Tibial nerve (tissue), 4 donors: ENCODE measurements around the gene ARMC6. TPM values are rescaled to one million over a fixed set of nuclear protein-coding genes. Genes with fewer than 3 reads are reported as not detected.

ENCODE experiments used
- DNase-seq, 2 donors: peaks; one replicate each; pipeline ENCODE4 v3.0.0-alpha.2; 2019; ENCODE audit warnings: low spot score in 2 of 2
- H3K27ac ChIP-seq, 4 donors: fragments of 200-600 bp; sonication (generic) in 3 of 4; one replicate each; pipeline ENCODE4 v1.5.1; 2017 to 2019; ENCODE audit warnings: mild to moderate bottlenecking in 1 of 4
- H3K27me3 ChIP-seq, 2 donors: fragments of 200-600 bp; sonication (generic) in 1 of 2; one replicate each; pipeline versions ENCODE4 v1.5.1 to v1.6.0; 2017 to 2019
- H3K36me3 ChIP-seq, 3 donors: fragments of 200-600 bp; sonication (generic); one replicate each; pipeline ENCODE4 v1.5.1; 2018 to 2019
- H3K4me1 ChIP-seq, 4 donors: fragments of 200-600 bp; sonication (generic) in 3 of 4; one replicate each; pipeline ENCODE4 v1.5.1; 2017 to 2019
- H3K4me3 ChIP-seq, 4 donors: fragments of 200-600 bp; sonication (generic) in 3 of 4; one replicate each; pipeline ENCODE4 v1.5.1; 2017 to 2019; ENCODE audit warnings: mild to moderate bottlenecking in 1 of 4, moderate library complexity in 1 of 4
- H3K9me3 ChIP-seq, 4 donors: fragments of 200-600 bp; sonication (generic) in 3 of 4; one replicate each; pipeline ENCODE4 v1.5.1; 2017 to 2019
- CTCF ChIP-seq, 5 experiments: fragments of 200-600 bp in 3 of 5; fragments of 450-650 bp in 2 of 5; sonication (generic) in 3 of 5; IDR thresholded peaks; one replicate each; pipeline ENCODE4 v1.5.1; 2016 to 2019; ENCODE audit warnings: antibody characterized with exemption in 5 of 5, mild to moderate bottlenecking in 3 of 5, moderate library complexity in 2 of 5
- EP300 ChIP-seq, 2 donors: sonication (generic); formaldehyde crosslinking; IDR thresholded peaks; one replicate each; pipeline ENCODE4 v1.6.1; 2017; ENCODE audit warnings: antibody characterized with exemption in 2 of 2, mild to moderate bottlenecking in 1 of 2
- POLR2A ChIP-seq, 2 donors: fragments of 450-650 bp; IDR thresholded peaks; one replicate each; pipeline ENCODE4 v1.6.1; 2017; ENCODE audit warnings: antibody characterized with exemption in 2 of 2, mild to moderate bottlenecking in 2 of 2, moderate library complexity in 2 of 2
- WGBS, 2 donors: methylation state at CpG; one replicate each; pipeline ENCODE4 v1.1.5; 2018; 5-methylcytosine and 5-hydroxymethylcytosine counted together
- total RNA-seq, 4 donors: library from RNA; depleted of rRNA; stranded (reverse); fragments of >200 nt; gene quantifications; one replicate each; pipeline ENCODE4 v1.1.0, GENCODE V29; 2016

The ARMC6 gene
- total RNA-seq, 4 donors from 2014 or later: 20.0 to 40.8 (median 24.6) TPM

DNA sequence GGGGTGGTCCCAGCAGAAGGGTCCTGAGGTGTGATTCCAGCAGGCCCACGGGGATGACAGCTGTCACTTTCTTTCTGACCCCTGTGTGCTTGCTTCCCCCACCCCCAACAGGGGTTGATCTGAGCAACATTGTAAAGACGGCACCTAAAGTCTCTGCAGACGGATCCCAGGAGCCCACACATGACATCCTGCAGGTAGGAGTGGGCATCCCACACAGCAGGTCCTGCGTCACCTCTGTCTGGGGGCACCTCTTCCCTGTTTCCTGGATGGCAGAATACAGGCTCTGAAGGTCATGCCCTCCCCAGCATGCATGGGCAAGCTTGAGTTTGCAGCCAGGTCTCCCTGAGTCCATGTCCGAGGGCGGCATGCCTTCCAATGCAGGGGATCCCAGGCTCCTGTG is 10.5 kb downstream of the ARMC6 start:
- no peak for TF ChIP-seq POLR2A (IDR thresholded peaks at IDR 0.05)
- no peak for TF ChIP-seq EP300 (IDR thresholded peaks at IDR 0.05)
- no peak for TF ChIP-seq CTCF (IDR thresholded peaks at IDR 0.05)
- no peak for DNase-seq
- Histone ChIP-seq H3K9me3 (no peaks in the 10 kb centered on the region), H3K27me3 (no peaks in the 10 kb centered on the region), H3K27ac (no peak overlapping the region), H3K4me1 (peaks cover 0 to 20% (median 6%) of the 10 kb centered on the region in 4 donors), H3K4me3 (no peak overlapping the region), H3K36me3 (peaks cover 0 to 39% (median 9%) of the 10 kb centered on the region in 3 donors)
- 97 to 100% methylated on average over 6 of the region's 6 CpGs for WGBS, 2 donors

GRCh38 chr19:19049406-19049805 is 16.0 kb downstream of the ARMC6 start:
- H3K36me3 ChIP-seq: peaks cover 1 to 58% (median 3%) of the 10 kb centered on the region in 3 donors

DNA sequence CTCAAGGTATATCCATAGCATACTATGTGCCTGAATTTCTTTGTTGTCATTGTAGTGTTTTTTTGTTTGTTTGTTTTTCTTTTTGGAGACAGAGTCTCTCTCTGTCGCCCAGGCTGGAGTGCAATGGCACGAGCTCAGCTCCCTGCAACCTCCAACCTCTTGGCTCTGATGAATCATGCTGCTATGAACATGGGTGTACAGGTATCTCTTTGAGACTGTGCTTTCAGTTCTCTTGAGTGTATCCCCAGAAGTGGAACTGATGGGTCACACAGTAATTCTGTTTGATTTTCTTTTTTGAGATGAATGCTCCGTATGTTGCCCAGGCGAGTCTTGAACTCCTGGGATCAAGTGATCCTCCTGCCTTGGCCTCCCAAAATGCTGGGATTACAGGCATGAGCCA is 16.7 kb downstream of the ARMC6 start:
- H3K36me3 ChIP-seq: peaks cover 3 to 58% (median 4%) of the 10 kb centered on the region in 3 donors

More at GRCh38 chr19:19049406-19049805, 16.0 kb downstream of the ARMC6 start:
- TF ChIP-seq CTCF (IDR thresholded peaks at IDR 0.05) (no peak), EP300 (IDR thresholded peaks at IDR 0.05) (no peak), POLR2A (IDR thresholded peaks at IDR 0.05) (no peak)
- H3K9me3 ChIP-seq: no peaks in the 10 kb centered on the region
- WGBS, 2 donors: 80 to 100% methylated on average over 2 of the region's 2 CpGs
- H3K4me1 ChIP-seq: peaks cover 0 to 13% (median 5%) of the 10 kb centered on the region in 4 donors
- H3K27me3 ChIP-seq: no peaks in the 10 kb centered on the region
- no peak for DNase-seq
- H3K27ac ChIP-seq: no peak overlapping the region
- H3K4me3 ChIP-seq: no peak overlapping the region

GRCh38 chr19:19050731-19051130 is 17.3 kb downstream of the ARMC6 start:
- H3K27me3 ChIP-seq: no peaks in the 10 kb centered on the region
- WGBS, 2 donors: 87 to 93% methylated on average over 2 of the region's 2 CpGs
- no peak for DNase-seq
- no peak overlapping the region for H3K4me3 ChIP-seq
- TF ChIP-seq CTCF (IDR thresholded peaks at IDR 0.05): no peak
- no peak for TF ChIP-seq POLR2A (IDR thresholded peaks at IDR 0.05)
- TF ChIP-seq EP300 (IDR thresholded peaks at IDR 0.05): no peak
- peaks cover 0 to 13% (median 5%) of the 10 kb centered on the region in 4 donors for H3K4me1 ChIP-seq
- H3K9me3 ChIP-seq: no peaks in the 10 kb centered on the region
- peaks cover 3 to 62% (median 4%) of the 10 kb centered on the region in 3 donors for H3K36me3 ChIP-seq
- no peak overlapping the region for H3K27ac ChIP-seq

More for the DNA sequence above, 16.7 kb downstream of the ARMC6 start:
- DNase-seq: no peak
- Histone ChIP-seq H3K9me3 (no peaks in the 10 kb centered on the region), H3K4me3 (no peak overlapping the region), H3K27ac (no peak overlapping the region), H3K4me1 (peaks cover 0 to 13% (median 5%) of the 10 kb centered on the region in 4 donors), H3K27me3 (no peaks in the 10 kb centered on the region)
- WGBS, 2 donors: 91 to 92% methylated on average over 4 of the region's 4 CpGs
- TF ChIP-seq EP300 (IDR thresholded peaks at IDR 0.05) (no peak), CTCF (IDR thresholded peaks at IDR 0.05) (no peak), POLR2A (IDR thresholded peaks at IDR 0.05) (no peak)

- TF ChIP-seq EP300 (IDR thresholded peaks at IDR 0.05): no peak
- no peak for TF ChIP-seq CTCF (IDR thresholded peaks at IDR 0.05)
- TF ChIP-seq POLR2A (IDR thresholded peaks at IDR 0.05): no peak
Measured at GRCh38 chr19:19051478-19052213, 18.2 kb downstream of the ARMC6 start.

More at GRCh38 chr19:19051478-19052213, 18.2 kb downstream of the ARMC6 start:
- WGBS, 2 donors: 85 to 89% methylated on average over 15 to 19 of the region's 20 CpGs
- DNase-seq: no peak
- H3K4me1 ChIP-seq: peaks cover 0 to 11% (median 5%) of the 10 kb centered on the region in 4 donors
- H3K4me3 ChIP-seq: no peak overlapping the region
- no peaks in the 10 kb centered on the region for H3K9me3 ChIP-seq
- no peaks in the 10 kb centered on the region for H3K27me3 ChIP-seq
- H3K36me3 ChIP-seq: peaks cover 3 to 61% (median 4%) of the 10 kb centered on the region in 3 donors
- H3K27ac ChIP-seq: no peak overlapping the region
